ENCODE measurements around the gene STOM.

Gene STOM

DNA sequence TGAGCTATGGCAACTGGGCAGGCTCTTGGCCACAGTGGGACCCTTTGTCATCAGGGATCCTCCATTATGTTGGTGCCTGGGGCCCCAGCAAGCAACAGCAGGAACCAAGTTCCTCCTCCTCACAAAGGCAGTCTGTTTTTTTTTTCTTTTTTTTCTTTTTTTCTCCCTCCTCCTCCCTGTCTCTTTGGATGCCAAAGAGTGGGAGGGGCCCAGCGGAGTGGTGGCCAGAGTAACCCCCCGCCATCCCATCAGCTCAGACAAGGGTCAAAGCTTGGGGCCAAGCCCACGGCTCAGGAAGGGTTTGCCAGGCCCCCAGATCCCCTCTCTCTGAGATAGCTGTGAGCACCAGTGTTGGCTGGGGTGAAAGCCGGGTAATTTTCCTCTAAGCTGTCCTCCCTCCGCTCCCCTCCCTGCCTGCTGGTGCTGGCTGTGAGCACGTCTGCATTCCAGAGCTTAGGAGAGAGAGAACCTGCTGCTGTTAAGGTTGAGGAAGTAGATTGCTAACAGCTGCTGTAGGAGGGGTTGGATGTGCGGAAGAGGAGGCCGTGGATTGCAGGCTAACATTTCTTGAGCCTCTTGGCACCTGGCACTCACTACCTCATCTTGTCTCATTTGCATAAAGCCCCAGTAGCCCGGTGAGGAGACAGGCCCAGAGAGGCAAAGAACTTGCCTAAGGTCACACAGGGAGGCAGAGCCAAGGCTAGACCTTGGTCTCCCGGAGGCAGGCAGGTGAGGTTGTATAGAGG, 80.9 kb downstream of the STOM start:
- no peak overlapping the region for H3K4me3 ChIP-seq (ENCODE audit: low read depth, low read length)
- no peak for TF ChIP-seq CTCF (IDR thresholded peaks at IDR 0.05; ENCODE audit: low read depth, low read length)

All from WI38 (cell line).